SKM-1 (cell line): ENCODE results near the gene KRTAP9-7.
"Not testable (repeated sequence)": the region's sequence is repeated elsewhere in the genome, so short reads cannot be mapped to it uniquely, and the experiment has no call there.

ENCODE experiments used
- DNase-seq: peaks from one replicate; lab custom pipeline; 2025; ENCODE audit not compliant: unreplicated experiment; lab: John Stamatoyannopoulos, UW

Gene KRTAP9-7, protein sequence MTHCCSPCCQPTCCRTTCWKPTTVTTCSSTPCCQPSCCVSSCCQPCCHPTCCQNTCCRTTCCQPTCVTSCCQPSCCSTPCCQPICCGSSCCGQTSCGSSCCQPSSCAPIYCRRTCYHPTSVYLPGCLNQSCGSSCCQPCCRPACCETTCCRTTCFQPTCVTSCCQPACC

GRCh38 chr17:41275648-41276190 is at the start of gene KRTAP9-7:
TSS of gene KRTAP9-7 (plus strand) at chr17:41275698. CDS start at chr17:41275698, 0 bp downstream.
- not testable (repeated sequence) for DNase-seq

GRCh38 chr17:41226051-41226450 is 49.4 kb upstream of the KRTAP9-7 start:
- DNase-seq: no peak

- DNase-seq: not testable (repeated sequence)
Observed at GRCh38 chr17:41226598-41227095, 48.9 kb upstream of the KRTAP9-7 start, which contains the start of gene KRTAP9-2. TSS of gene KRTAP9-2 (plus strand) at chr17:41226648. CDS start at chr17:41226655, 7 bp downstream.

- DNase-seq: no peak
Observed at GRCh38 chr17:41230094-41230493, 45.4 kb upstream of the KRTAP9-7 start.

DNA sequence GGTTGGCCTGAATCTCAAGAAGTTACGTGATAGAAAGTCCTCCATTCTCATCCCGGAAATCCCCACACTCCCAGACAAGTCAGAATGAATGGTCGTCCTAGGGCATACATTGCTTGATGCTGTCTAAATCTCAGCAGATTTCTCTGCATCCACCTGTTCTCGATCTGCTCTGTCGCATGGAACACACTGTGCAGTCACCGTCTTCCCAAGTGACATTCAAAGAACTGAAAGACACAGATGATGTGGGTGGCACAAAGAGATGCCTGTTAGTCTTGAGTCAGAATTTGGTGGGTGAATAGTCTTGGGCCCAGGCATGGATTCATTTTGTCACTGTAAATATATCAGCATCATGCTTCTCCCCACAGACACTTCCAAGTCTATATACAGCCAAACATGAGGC is 43.8 kb upstream of the KRTAP9-7 start:
- no peak for DNase-seq

GRCh38 chr17:41232399-41233105 is 42.9 kb upstream of the KRTAP9-7 start, which contains the start of gene KRTAP9-3:
TSS of gene KRTAP9-3 (plus strand) at chr17:41232449. CDS start at chr17:41232502, 53 bp downstream.
- not testable (repeated sequence) for DNase-seq

DNA sequence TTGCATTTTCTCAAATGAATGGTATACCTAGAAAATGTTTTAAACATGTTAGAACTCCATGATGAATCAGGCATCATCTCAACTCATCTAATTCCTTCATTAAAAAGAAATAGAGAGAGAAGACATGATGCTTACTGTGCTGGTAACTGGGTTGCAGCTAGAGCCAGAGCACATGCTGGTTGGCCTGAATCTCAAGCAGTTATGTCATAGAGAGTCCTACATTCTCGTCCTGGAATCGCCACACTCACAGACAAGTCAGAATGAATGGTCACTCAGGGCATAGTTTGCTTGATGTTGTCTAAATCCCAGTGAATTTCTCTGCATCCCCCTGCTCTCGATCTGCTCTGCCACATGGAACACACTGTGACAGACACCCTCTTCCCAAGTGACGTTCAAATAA is 38.4 kb upstream of the KRTAP9-7 start:
- DNase-seq: not testable (repeated sequence)

DNA sequence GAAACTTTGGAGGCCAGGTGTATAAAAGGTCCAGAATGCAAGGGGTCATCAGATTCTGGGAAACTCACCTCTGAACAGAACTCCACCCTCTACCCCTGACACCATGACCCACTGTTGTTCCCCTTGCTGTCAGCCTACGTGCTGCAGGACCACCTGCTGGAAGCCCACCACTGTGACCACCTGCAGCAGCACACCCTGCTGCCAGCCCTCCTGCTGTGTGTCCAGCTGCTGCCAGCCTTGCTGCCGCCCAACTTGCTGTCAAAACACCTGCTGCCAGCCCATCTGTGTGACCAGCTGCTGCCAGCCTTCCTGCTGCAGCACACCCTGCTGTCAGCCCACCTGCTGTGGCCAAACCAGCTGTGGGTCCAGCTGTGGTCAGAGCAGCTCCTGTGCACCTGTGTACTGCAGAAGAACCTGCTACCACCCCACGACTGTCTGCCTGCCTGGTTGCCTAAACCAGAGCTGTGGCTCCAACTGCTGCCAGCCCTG is 37.5 kb upstream of the KRTAP9-7 start, which contains the start of gene KRTAP9-8:
Gene KRTAP9-8, plus strand, starts transcription at position 51 of the 489 bp plus-strand sequence. Its CDS starts 53 bp downstream, at position 104.
- not testable (repeated sequence) for DNase-seq

DNA sequence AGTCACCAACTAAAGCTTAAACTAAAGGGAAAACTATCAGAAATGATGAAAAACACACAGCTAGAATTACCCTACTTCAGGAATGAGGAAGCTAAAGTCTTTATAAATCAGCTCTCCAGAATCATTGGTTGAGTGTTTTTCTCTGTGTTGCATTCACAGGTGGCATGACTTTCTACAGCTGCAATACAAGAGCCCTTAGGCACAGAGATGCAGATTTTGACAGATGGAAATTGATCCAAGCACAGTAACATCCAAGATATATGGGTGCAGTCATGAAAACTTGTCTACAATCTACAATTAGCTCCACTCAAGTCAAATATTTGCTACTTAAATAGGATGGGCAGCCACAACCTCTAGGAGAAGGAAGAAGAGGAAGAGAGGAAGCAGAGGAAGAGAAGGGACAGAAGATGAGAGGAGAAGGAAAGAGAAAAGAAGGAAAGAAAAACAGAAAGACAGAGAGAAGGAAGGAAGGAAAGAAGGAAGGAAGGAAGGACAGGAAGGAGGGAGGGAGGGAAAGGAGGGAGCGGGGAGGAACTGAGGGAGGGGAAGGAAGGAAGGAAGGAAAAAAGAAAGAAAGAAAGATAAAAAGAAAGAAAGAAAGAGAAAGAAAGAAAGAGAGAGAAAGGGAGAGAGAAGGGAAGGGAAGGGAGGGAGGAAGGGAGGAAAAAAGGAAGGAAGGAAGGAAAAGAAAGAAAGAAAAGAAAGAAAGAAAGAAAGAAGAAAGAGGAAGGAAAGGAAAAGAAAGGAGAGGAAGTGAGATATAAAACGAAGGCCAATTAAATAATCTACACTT is 28.3 kb upstream of the KRTAP9-7 start:
- not testable (repeated sequence) for DNase-seq

- DNase-seq: not testable (repeated sequence)
Observed at GRCh38 chr17:41249637-41250240, 25.8 kb upstream of the KRTAP9-7 start, which contains the start of gene KRTAP9-4. TSS of gene KRTAP9-4 (plus strand) at chr17:41249687. CDS start at chr17:41249721, 34 bp downstream.

DNA sequence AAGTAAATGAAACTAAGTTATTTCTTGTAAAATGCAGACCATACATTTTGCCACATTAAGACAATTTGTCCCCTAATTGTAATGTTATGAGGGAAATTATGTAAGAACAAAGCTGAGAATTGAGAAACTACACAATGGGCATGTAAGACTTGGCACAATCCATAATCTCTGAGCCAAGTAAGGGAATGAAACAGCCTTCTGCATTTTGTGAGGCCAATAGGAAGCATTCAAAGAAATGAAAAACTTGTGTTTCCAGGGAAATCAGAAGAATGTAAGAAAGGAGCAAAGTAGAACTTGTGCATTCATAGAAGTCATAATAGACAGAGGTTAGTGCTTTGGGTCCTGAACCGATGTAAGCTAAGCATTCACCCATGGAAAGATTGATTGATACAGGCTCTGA is 24.2 kb upstream of the KRTAP9-7 start:
- DNase-seq: no peak

DNA sequence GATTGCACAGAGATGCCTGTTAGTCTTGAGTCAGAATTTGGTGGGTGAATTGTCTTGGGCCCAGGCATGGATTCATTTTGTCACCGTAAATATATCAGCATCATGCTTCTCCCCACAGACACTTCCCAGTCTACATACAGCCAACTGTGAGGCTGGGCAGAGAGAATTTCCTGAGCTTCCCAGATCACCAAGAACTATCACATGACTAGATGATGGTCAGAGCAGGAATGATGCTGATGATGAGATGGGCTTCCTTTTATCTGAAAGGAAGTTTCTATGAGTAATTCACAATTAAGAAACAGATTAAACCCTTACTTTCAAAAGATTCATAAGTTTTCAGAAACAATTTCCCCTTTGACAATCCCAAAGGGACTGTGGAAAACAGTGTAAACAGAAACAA is 20.6 kb upstream of the KRTAP9-7 start:
- DNase-seq: no peak

- not testable (repeated sequence) for DNase-seq
Observed at GRCh38 chr17:41255381-41256290, 19.9 kb upstream of the KRTAP9-7 start, which contains the start of gene KRTAP9-9. TSS of gene KRTAP9-9 (plus strand) at chr17:41255384.

GRCh38 chr17:41256291-41256685 is 19.2 kb upstream of the KRTAP9-7 start:
- DNase-seq: no peak

GRCh38 chr17:41258406-41258805 is 17.1 kb upstream of the KRTAP9-7 start:
- DNase-seq: no peak

DNA sequence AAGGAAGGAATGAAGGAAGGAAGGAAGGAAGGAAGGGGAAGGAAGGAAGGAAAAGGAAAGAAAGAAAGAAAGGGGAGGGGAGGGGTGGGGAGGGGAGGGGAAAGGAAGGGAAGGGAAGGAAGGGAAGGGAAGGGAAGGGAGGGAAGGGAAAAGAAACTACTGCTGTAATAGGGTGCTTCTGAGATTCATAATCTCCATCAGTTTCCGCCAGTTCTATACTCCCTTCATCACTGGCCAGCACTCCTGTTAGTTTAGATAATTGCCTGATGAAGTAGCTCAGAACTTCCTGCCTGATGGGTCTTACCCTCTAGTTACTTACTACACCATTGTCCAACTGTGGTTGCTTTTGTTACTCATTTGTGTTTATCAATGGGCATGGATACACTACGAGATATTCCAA is 12.3 kb upstream of the KRTAP9-7 start:
- no peak for DNase-seq

GRCh38 chr17:41264599-41264998 is 10.9 kb upstream of the KRTAP9-7 start:
- DNase-seq: no peak

DNA sequence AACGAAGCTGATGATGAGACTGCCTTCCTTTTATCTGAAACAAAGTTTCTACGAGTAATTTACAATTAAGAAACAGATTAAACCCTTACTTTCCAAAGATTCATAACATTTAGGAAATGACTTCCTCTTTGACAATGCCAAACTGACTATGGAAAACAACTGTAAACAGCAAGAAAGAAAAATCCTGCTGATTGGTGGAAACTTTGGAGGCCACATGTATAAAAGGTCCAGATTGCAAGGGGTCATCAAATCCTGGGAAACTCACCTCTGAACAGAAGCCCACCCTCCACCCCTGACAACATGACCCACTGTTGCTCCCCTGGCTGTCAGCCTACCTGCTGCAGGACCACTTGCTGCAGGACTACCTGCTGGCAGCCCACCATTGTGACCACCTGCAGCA is 10.4 kb upstream of the KRTAP9-7 start, which contains the start of gene KRTAP9-6:
Gene KRTAP9-6, plus strand, starts transcription at position 301 of the 400 bp plus-strand sequence. Its CDS starts 0 bp downstream, at position 301.
- no peak for DNase-seq

GRCh38 chr17:41267711-41268110 is 7.8 kb upstream of the KRTAP9-7 start:
- no peak for DNase-seq
